H9 (cell line): Measurements from ENCODE around the gene NIM1K. TPM values are rescaled to one million over a fixed set of nuclear protein-coding genes. Genes with fewer than 3 reads are reported as not detected.

Experiments
- DNase-seq: peaks from one replicate; pipeline ENCODE4 v3.0.0-alpha.2; 2017
- H2AFZ ChIP-seq: one replicate; pipeline ENCODE4 v1.6.1; 2013; ENCODE audit warnings: mild to moderate bottlenecking, low read length, control low read depth, moderate library complexity
- H2AK5ac ChIP-seq: 2 replicates; pipeline ENCODE4 v1.6.1; 2013; ENCODE audit warnings: low read length, control low read depth, mixed read lengths; ENCODE audit not compliant: insufficient read length
- H2BK120ac ChIP-seq: one replicate; pipeline ENCODE4 v1.6.1; 2013; ENCODE audit warnings: low read depth, mild to moderate bottlenecking, low read length, control low read depth, inconsistent platforms; ENCODE audit not compliant: poor library complexity, severe bottlenecking
- H2BK12ac ChIP-seq: 2 replicates; pipeline ENCODE4 v1.6.1; 2013; ENCODE audit warnings: low read length, control low read depth, mixed read lengths, low read depth; ENCODE audit not compliant: insufficient read length
- H2BK15ac ChIP-seq: 2 replicates; pipeline ENCODE4 v1.6.1; 2013; ENCODE audit warnings: low read depth, low read length, control low read depth
- H2BK20ac ChIP-seq: one replicate; pipeline ENCODE4 v1.6.1; 2013; ENCODE audit warnings: low read depth, mild to moderate bottlenecking, low read length, control low read depth, inconsistent platforms; ENCODE audit not compliant: poor library complexity, severe bottlenecking
- H2BK5ac ChIP-seq: 2 replicates; pipeline ENCODE4 v1.6.1; 2013; ENCODE audit warnings: low read length, control low read depth, mixed read lengths; ENCODE audit not compliant: insufficient read length
- H3K14ac ChIP-seq: 2 replicates; pipeline ENCODE4 v1.6.1; 2013; ENCODE audit warnings: low read length, control low read depth; ENCODE audit not compliant: insufficient read depth
- H3K18ac ChIP-seq: 2 replicates; pipeline ENCODE4 v1.6.1; 2013; ENCODE audit warnings: low read depth, mild to moderate bottlenecking, mixed read lengths, low read length, control low read depth; ENCODE audit not compliant: insufficient read length
- H3K23ac ChIP-seq: 2 replicates; pipeline ENCODE4 v1.6.1; 2013; ENCODE audit warnings: low read length, control low read depth, mixed read lengths, low read depth; ENCODE audit not compliant: insufficient read length
- H3K23me2 ChIP-seq: 2 replicates; pipeline ENCODE4 v1.6.1; 2013; ENCODE audit warnings: low read depth, mild to moderate bottlenecking, mixed read lengths, low read length, control low read depth; ENCODE audit not compliant: insufficient read length, poor library complexity, severe bottlenecking
- H3K27ac ChIP-seq: 2 replicates; pipeline ENCODE4 v1.5.1; 2013; ENCODE audit warnings: low read length, control low read depth, mixed read lengths, low read depth; ENCODE audit not compliant: insufficient read length
- H3K27me3 ChIP-seq: 2 replicates; pipeline ENCODE4 v1.6.1; 2013; ENCODE audit warnings: low read length, control low read depth, inconsistent platforms; ENCODE audit not compliant: insufficient read depth
- H3K4ac ChIP-seq: 2 replicates; pipeline ENCODE4 v1.6.1; 2013; ENCODE audit warnings: low read depth, mild to moderate bottlenecking, control low read depth, inconsistent platforms, low read length, moderate library complexity
- H3K4me1 ChIP-seq: 2 replicates; pipeline ENCODE4 v1.6.1; 2013; ENCODE audit warnings: low read length, control low read depth, inconsistent platforms; ENCODE audit not compliant: insufficient read depth
- H3K4me2 ChIP-seq: 2 replicates; pipeline ENCODE4 v1.6.1; 2013; ENCODE audit warnings: low read length, control low read depth, mixed read lengths; ENCODE audit not compliant: insufficient read length, insufficient read depth
- H3K56ac ChIP-seq: 2 replicates; pipeline ENCODE4 v1.6.1; 2013; ENCODE audit warnings: low read depth, mild to moderate bottlenecking, mixed read lengths, low read length, control low read depth; ENCODE audit not compliant: insufficient read length
- H3K79me1 ChIP-seq: 2 replicates; pipeline ENCODE4 v1.6.1; 2013; ENCODE audit warnings: low read depth, mild to moderate bottlenecking, moderate library complexity, low read length, control low read depth, inconsistent platforms; ENCODE audit not compliant: insufficient read depth, poor library complexity, severe bottlenecking
- H3K79me2 ChIP-seq: 2 replicates; pipeline ENCODE4 v1.6.1; 2013; ENCODE audit warnings: low read length, control low read depth, inconsistent platforms; ENCODE audit not compliant: insufficient read depth
- H3K9ac ChIP-seq: 2 replicates; pipeline ENCODE4 v1.6.1; 2013; ENCODE audit warnings: low read length, control low read depth, mixed read lengths; ENCODE audit not compliant: insufficient read length; ENCODE audit errors: extremely low read depth
- H3K9me3 ChIP-seq: one replicate; pipeline ENCODE4 v1.6.1; 2013; ENCODE audit warnings: low read depth, low read length, inconsistent platforms; ENCODE audit not compliant: control insufficient read depth
- H3T11ph ChIP-seq: one replicate; pipeline ENCODE4 v1.6.1; 2013; ENCODE audit warnings: mild to moderate bottlenecking, low read length, control low read depth, inconsistent platforms
- H4K20me1 ChIP-seq: one replicate; pipeline ENCODE4 v1.6.1; 2013; ENCODE audit not compliant: control insufficient read depth, insufficient read length, insufficient read depth
- H4K5ac ChIP-seq: 2 replicates; pipeline ENCODE4 v1.6.1; 2013; ENCODE audit warnings: low read depth, mild to moderate bottlenecking, mixed read lengths, low read length, control low read depth; ENCODE audit not compliant: insufficient read length
- H4K8ac ChIP-seq: replicated peaks from 2 replicates; pipeline ENCODE4 v1.6.1; 2013; ENCODE audit warnings: low read length, control low read depth, mixed read lengths, low read depth; ENCODE audit not compliant: insufficient read length
- H4K91ac ChIP-seq: 2 replicates; pipeline ENCODE4 v1.6.1; 2013; ENCODE audit warnings: low read depth, mild to moderate bottlenecking, moderate library complexity, mixed read lengths, low read length, control low read depth; ENCODE audit not compliant: insufficient read length
- H3K27ac Mint-ChIP-seq, 3 experiments: 2 replicates in 2 of 3; 3 replicates in 1 of 3; pipeline ENCODE4 v1.8.0; 2020 to 2021; ENCODE audit warnings: mixed read lengths in 3 of 3, mild to moderate bottlenecking in 1 of 3, moderate library complexity in 1 of 3
- H3K27me3 Mint-ChIP-seq: 2 replicates; pipeline ENCODE4 v1.8.0; 2021; ENCODE audit warnings: low read depth, mild to moderate bottlenecking, moderate library complexity, mixed read lengths
- H3K36me3 Mint-ChIP-seq, 3 experiments: 2 replicates in 2 of 3; 3 replicates in 1 of 3; pipeline ENCODE4 v1.8.0; 2020 to 2021; ENCODE audit warnings: low read depth in 3 of 3, mixed read lengths in 3 of 3; ENCODE audit not compliant: insufficient read depth in 1 of 3
- H3K4me1 Mint-ChIP-seq, 2 experiments: 2 replicates each; pipeline ENCODE4 v1.8.0; 2020; ENCODE audit warnings: mixed read lengths in 2 of 2
- H3K4me3 Mint-ChIP-seq, 2 experiments: 2 replicates in 1 of 2; 3 replicates in 1 of 2; pipeline ENCODE4 v1.8.0; 2020 to 2021; ENCODE audit warnings: mild to moderate bottlenecking in 2 of 2, mixed read lengths in 2 of 2, moderate library complexity in 1 of 2
- H3K9me3 Mint-ChIP-seq, 2 experiments: 2 replicates in 1 of 2; 3 replicates in 1 of 2; pipeline ENCODE4 v1.8.0; 2020; ENCODE audit warnings: mild to moderate bottlenecking in 2 of 2, mixed read lengths in 2 of 2, moderate library complexity in 1 of 2
- total RNA-seq: library from RNA; stranded (reverse); gene quantifications from 2 replicates; pipeline ENCODE4 v1.2.1, GENCODE V29; 2021
- TF ChIP-seq, protein P1 (sequence below): fragments of 200-600 bp; sonication (generic); conservative IDR thresholded peaks from 3 replicates; pipeline ENCODE4 v1.8.0; 2021; ENCODE audit warnings: antibody characterized with exemption, mild to moderate bottlenecking

Gene NIM1K
- total RNA-seq, 1 experiment from 2014 or later, result 0.07 TPM

DNA sequence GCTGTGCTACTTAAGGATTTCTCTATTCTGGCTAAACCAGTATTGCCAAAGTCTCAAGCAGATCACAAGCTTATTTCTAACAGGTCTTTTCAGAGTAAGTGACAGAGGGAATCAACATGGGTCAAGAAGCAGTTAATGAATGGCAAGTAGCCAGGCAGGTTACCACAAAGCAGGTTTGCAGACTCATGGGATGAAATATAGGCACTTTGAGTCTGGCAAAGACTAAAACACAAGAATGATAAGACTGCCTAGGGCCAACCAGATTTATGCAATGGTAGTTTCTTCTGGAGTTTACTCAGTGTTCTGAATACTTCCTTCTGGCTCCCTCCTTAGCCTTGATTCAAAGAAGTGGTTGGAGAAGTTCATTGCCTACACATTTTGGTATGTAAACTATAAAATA, 117.6 kb downstream of the NIM1K start:
- no peak overlapping the region for H2BK5ac ChIP-seq
- H2BK120ac ChIP-seq, result no peak overlapping the region
- no peak overlapping the region for H3K4ac ChIP-seq
- H3K23ac ChIP-seq, result no peak overlapping the region
- no peak overlapping the region for H2BK15ac ChIP-seq
- Mint-ChIP-seq H3K27me3 (peaks cover 1% of the 10 kb centered on the region), H3K4me3 (peak overlapping the region in 1 of 2 experiments; percentile 74; a peak in 4 of 5 replicates), H3K9me3 (peaks cover 2 to 9% of the 10 kb centered on the region in 2 experiments; a peak in 3 of 5 replicates), H3K27ac (peak overlapping the region in 2 of 3 experiments; percentile 83 to 84; a peak in 5 of 7 replicates), H3K36me3 (peaks cover 21 to 30% (median 30%) of the 10 kb centered on the region in 3 experiments), H3K4me1 (peaks cover 55 to 62% of the 10 kb centered on the region in 2 experiments)
- peaks cover 13% of the 10 kb centered on the region for H3K23me2 ChIP-seq
- no peak overlapping the region for H2AFZ ChIP-seq
- H3K27me3 ChIP-seq, result no peaks in the 10 kb centered on the region
- peaks cover 3% of the 10 kb centered on the region for H4K20me1 ChIP-seq
- H4K5ac ChIP-seq, result no peak overlapping the region
- TF ChIP-seq, protein P1, sequence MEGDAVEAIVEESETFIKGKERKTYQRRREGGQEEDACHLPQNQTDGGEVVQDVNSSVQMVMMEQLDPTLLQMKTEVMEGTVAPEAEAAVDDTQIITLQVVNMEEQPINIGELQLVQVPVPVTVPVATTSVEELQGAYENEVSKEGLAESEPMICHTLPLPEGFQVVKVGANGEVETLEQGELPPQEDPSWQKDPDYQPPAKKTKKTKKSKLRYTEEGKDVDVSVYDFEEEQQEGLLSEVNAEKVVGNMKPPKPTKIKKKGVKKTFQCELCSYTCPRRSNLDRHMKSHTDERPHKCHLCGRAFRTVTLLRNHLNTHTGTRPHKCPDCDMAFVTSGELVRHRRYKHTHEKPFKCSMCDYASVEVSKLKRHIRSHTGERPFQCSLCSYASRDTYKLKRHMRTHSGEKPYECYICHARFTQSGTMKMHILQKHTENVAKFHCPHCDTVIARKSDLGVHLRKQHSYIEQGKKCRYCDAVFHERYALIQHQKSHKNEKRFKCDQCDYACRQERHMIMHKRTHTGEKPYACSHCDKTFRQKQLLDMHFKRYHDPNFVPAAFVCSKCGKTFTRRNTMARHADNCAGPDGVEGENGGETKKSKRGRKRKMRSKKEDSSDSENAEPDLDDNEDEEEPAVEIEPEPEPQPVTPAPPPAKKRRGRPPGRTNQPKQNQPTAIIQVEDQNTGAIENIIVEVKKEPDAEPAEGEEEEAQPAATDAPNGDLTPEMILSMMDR, result no peak
- no peak for DNase-seq
- peak overlapping the region; percentile 20 for H3K9ac ChIP-seq
- H4K8ac ChIP-seq, result no peak overlapping the region
- H3K79me1 ChIP-seq, result no peaks in the 10 kb centered on the region
- H3K4me2 ChIP-seq, result peak overlapping the region; percentile 87
- H3T11ph ChIP-seq, result no peak overlapping the region
- H3K18ac ChIP-seq, result no peak overlapping the region
- H3K27ac ChIP-seq, result no peak overlapping the region
- H3K14ac ChIP-seq, result no peak overlapping the region
- H3K4me1 ChIP-seq, result peaks cover 3% of the 10 kb centered on the region; the same call in 1 of the 2 replicates
- H2BK12ac ChIP-seq, result no peak overlapping the region
- no peak overlapping the region for H4K91ac ChIP-seq
- H2BK20ac ChIP-seq, result no peak overlapping the region
- no peaks in the 10 kb centered on the region for H3K9me3 ChIP-seq
- peaks cover 71% of the 10 kb centered on the region; the same call in 1 of the 2 replicates for H3K79me2 ChIP-seq
- H2AK5ac ChIP-seq, result no peak overlapping the region
- H3K56ac ChIP-seq, result no peak overlapping the region
